Measurements from ENCODE around the gene SETD1B.
"Not testable (repeated sequence)": the region's sequence is repeated elsewhere in the genome, so short reads cannot be mapped to it uniquely, and the experiment has no call there.

Gene SETD1B

GRCh38 chr12:121803861-121804416 is at the start of gene SETD1B:
Gene SETD1B (plus strand): TSS chr12:121804009. CDS start chr12:121804738, 729 bp downstream.
- DNase-seq (ENCODE audit: low spot score), result peak; percentile 82

- DNase-seq (ENCODE audit: low spot score), result no peak
These were observed 49.0 kb upstream of the SETD1B start for GRCh38 chr12:121754836-121755235.

- DNase-seq (ENCODE audit: low spot score), result no peak
These were observed 48.2 kb upstream of the SETD1B start for GRCh38 chr12:121755591-121755990.

- DNase-seq (ENCODE audit: low spot score), result not testable (repeated sequence)
These were observed 45.3 kb upstream of the SETD1B start for GRCh38 chr12:121758536-121758935.

GRCh38 chr12:121762269-121762668 is 41.5 kb upstream of the SETD1B start:
- no peak for DNase-seq (ENCODE audit: low spot score)

- DNase-seq (ENCODE audit: low spot score), result no peak
These were observed 39.0 kb upstream of the SETD1B start for GRCh38 chr12:121764808-121765207.

GRCh38 chr12:121765573-121765972 is 38.2 kb upstream of the SETD1B start:
- peak; percentile 43 for DNase-seq (ENCODE audit: low spot score)

- no peak for DNase-seq (ENCODE audit: low spot score)
These were observed 37.3 kb upstream of the SETD1B start for GRCh38 chr12:121766290-121767039.

GRCh38 chr12:121767525-121768016 is 36.2 kb upstream of the SETD1B start:
- no peak for DNase-seq (ENCODE audit: low spot score)

GRCh38 chr12:121769297-121769830 is 34.4 kb upstream of the SETD1B start:
- no peak for DNase-seq (ENCODE audit: low spot score)

- DNase-seq (ENCODE audit: low spot score), result peak; percentile 46
These were observed 33.9 kb upstream of the SETD1B start for GRCh38 chr12:121769831-121770301.

- no peak for DNase-seq (ENCODE audit: low spot score)
These were observed 33.4 kb upstream of the SETD1B start for GRCh38 chr12:121770388-121770787.

- peak; percentile 57 for DNase-seq (ENCODE audit: low spot score)
These were observed 32.8 kb upstream of the SETD1B start for GRCh38 chr12:121770813-121771625.

GRCh38 chr12:121773011-121773777 is 30.6 kb upstream of the SETD1B start:
- peak; percentile 88 for DNase-seq (ENCODE audit: low spot score)

- DNase-seq (ENCODE audit: low spot score), result peak; percentile 48
These were observed 28.8 kb upstream of the SETD1B start for GRCh38 chr12:121774968-121775474.

- DNase-seq (ENCODE audit: low spot score), result no peak
These were observed 28.3 kb upstream of the SETD1B start for GRCh38 chr12:121775501-121775900.

- DNase-seq (ENCODE audit: low spot score), result peak; percentile 92
These were observed 27.4 kb upstream of the SETD1B start for GRCh38 chr12:121776190-121777098.

GRCh38 chr12:121778567-121779421 is 25.0 kb upstream of the SETD1B start:
- no peak for DNase-seq (ENCODE audit: low spot score)

- DNase-seq (ENCODE audit: low spot score), result no peak
These were observed 24.4 kb upstream of the SETD1B start for GRCh38 chr12:121779422-121779895.

Data from ecto neural progenitor cell (in vitro differentiated cells).